GM19372 (cell line): ENCODE measurements around the gene POP4.
"Not testable (repeated sequence)": the region's sequence is repeated elsewhere in the genome, so short reads cannot be mapped to it uniquely, and the experiment has no call there.

ENCODE experiments used
- ATAC-seq: cut with Tn5 transposase; IDR thresholded peaks from one replicate; pipeline ENCODE4 v1.9.1; 2021; ENCODE audit warnings: mild to moderate bottlenecking, low read depth, moderate library complexity; ENCODE audit not compliant: unreplicated experiment

POP4 gene

GRCh38 chr19:29605653-29606419 is at the start of gene POP4:
Gene POP4 (plus strand): TSS chr19:29606283. CDS start chr19:29606319, 36 bp downstream.
- peak; percentile 62 for ATAC-seq

- ATAC-seq, result not testable (repeated sequence)
Measured at GRCh38 chr19:29559110-29559509, 47.0 kb upstream of the POP4 start.

GRCh38 chr19:29559743-29560142 is 46.3 kb upstream of the POP4 start:
- no peak for ATAC-seq

- ATAC-seq, result no peak
Measured at GRCh38 chr19:29560313-29561075, 45.6 kb upstream of the POP4 start.

- ATAC-seq, result no peak
Measured at GRCh38 chr19:29561601-29562000, 44.5 kb upstream of the POP4 start.

GRCh38 chr19:29562299-29563297 is 43.5 kb upstream of the POP4 start:
- no peak for ATAC-seq

GRCh38 chr19:29563486-29564101 is 42.5 kb upstream of the POP4 start:
- no peak for ATAC-seq

GRCh38 chr19:29564574-29565005 is 41.5 kb upstream of the POP4 start:
- no peak for ATAC-seq

- no peak for ATAC-seq
Measured at GRCh38 chr19:29565171-29565570, 40.9 kb upstream of the POP4 start.

- ATAC-seq, result no peak
Measured at GRCh38 chr19:29566496-29567054, 39.5 kb upstream of the POP4 start.

- ATAC-seq, result no peak
Measured at GRCh38 chr19:29567366-29567915, 38.6 kb upstream of the POP4 start.

GRCh38 chr19:29568036-29569025 is 37.8 kb upstream of the POP4 start:
- ATAC-seq, result no peak

GRCh38 chr19:29569038-29569911 is 36.8 kb upstream of the POP4 start:
- ATAC-seq, result no peak

- no peak for ATAC-seq
Measured at GRCh38 chr19:29571181-29571580, 34.9 kb upstream of the POP4 start.

- no peak for ATAC-seq
Measured at GRCh38 chr19:29573486-29573885, 32.6 kb upstream of the POP4 start.

GRCh38 chr19:29574510-29574909 is 31.6 kb upstream of the POP4 start:
- ATAC-seq, result no peak

- ATAC-seq, result no peak
Measured at GRCh38 chr19:29576046-29576606, 30.0 kb upstream of the POP4 start.
